GM04504 (cell line): ENCODE measurements around the gene AP1M2.
"Not testable (repeated sequence)": the region's sequence is repeated elsewhere in the genome, so short reads cannot be mapped to it uniquely, and the experiment has no call there.

Source experiments
- DNase-seq: peaks from one replicate; pipeline ENCODE4 v3.0.0-alpha.2; 2012; ENCODE audit warnings: low read depth

Gene AP1M2

GRCh38 chr19:10565028-10565566 is 22.0 kb downstream of the AP1M2 start:
- no peak for DNase-seq

GRCh38 chr19:10562609-10563008 is 24.5 kb downstream of the AP1M2 start:
- DNase-seq = no peak

- no peak for DNase-seq
These were observed 27.0 kb downstream of the AP1M2 start for GRCh38 chr19:10560154-10560553.

DNA sequence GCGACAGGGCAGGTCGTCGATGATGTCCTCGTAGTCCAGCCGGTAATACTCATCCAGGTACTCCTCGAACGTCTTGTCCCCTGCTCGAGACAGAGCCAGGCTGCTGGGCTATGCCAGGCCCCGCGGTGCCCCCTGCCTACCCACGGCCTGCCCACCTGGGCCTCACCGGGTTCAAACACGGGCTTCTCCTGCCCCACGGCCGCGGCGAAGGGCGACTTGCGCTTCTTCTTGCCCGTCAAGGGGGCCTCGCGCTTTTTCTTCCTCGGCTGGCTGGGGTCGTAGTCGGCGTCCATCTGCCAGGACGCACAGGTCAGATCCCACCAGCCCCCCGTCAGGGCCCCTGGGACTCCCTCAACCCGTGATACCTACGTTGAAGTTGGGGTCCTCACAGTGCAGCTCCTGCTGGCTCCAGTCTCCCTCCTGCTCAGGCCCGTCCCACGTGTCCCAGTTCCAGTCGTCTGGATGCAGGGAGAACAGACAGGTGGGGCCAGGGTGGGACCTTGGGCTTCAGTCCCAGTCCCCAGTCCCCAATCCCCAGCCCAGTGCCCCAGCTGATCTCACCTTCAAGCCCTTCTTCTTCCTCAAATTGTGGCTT is 29.4 kb downstream of the AP1M2 start:
- no peak for DNase-seq

GRCh38 chr19:10555610-10555973 is 31.5 kb downstream of the AP1M2 start:
- no peak for DNase-seq

DNA sequence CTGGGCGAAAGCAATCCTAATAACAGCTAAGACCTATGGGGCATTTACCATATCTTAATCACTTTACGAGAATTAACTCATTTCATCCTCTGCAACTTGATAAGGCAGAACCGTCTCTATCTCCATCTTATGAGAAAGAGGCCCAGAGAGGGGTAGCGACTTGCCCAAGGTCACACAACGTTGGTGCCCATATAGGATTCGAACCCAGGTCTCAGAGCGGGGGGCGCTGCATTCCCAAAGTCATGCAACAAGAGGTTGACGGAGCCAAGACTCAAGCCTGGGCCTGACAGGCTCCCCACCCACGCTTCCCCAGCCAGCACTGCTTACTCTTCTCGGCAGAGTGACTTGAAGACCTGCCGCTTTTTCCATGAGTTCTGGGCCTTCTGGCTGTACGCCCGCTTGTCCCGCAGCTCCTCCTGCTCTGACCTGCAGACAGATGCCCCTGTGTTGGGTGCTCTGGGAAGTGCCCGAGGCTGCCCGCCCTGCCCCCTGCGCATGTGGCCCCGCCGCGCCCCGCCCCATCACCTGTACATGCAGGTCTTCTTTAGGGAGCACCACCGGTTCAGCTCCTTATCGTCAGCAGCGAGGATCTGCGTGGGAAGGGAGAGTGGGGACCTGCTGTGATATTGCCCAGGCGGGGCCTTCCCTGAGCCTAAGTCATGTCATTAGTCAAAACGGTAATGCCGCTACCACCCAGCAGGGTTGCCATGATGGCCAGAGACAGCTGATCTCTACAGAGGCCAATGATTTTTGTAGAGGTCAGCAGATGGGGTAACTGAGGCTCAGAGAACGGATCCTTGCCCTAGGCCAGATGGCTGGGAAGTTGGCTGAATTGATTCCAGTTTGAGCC is 32.1 kb downstream of the AP1M2 start:
- DNase-seq = no peak

DNA sequence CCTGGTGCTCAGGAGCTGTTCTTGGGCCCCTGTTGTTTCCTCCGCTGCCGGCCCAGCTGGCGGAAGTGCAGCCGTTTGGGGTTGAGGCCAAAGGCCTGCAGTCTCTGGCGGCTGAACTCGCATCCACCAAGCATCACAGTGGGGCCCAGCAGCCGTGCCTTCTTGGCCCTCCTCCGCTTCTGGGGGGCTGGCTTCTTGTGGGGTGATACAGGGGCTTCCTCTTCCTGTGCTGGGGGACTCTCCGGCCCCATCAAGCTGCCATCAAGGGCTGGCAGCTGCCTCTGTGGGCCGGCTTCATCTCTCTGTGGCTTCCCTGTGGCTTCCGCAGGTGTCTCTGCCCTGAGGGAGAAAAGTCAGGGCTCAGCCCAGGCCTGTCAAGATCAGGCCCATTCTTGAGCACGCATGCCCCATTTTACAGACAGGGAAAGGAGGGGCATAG is 33.1 kb downstream of the AP1M2 start:
- no peak for DNase-seq

DNA sequence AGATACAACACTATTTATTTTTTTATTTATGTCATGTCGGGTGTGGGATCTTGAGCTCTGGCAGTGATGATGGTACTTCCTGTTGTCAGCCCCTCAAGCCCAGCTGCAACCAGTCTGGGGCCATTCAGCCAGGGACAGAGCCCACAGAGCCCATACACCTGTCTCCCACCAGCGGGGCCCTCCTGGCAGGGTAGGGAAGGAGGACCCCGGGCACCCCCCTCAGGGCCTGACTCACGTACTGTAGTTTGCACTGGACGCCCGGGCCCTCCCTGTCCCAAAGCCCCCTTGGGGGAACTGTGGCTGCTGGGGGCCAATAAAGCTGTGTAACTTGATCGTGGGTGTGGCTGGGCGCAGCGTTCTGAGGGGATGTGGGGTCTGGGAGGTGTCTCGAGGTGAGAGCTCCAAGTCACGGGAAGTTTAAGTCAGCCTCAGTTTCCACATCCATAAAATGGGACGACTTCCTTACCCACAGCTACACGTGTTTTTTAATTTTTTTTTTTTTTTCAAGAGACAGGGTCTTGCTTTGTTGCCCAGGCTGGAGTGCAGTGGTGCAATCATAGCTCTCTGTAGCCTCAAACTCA is 33.9 kb downstream of the AP1M2 start:
- DNase-seq = no peak

DNA sequence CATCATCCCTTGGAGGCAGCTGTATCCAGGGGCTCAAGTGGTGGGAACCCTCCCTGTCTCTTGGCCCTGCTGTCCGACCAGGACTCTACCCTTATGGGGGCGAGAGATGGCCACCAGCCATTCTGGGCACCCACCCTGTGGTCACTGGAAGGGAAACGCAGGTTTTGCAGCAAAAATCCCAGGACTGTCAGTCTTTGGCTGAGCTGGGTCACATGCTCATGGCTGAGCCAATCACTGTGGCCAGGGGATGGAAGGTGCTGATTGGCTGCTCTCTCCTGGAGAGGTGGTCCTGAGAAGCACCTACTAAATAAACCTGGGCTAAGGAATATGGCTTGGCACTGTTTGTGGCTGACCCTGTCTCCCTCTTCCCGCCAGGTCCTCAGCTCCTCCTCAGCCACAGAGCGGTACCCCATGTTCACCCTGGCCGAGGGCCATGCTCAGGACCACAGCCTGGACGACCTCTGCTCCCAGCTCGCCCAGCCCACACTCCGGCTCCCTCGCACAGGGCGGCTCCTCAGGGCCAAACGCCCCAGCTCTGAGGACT is 34.5 kb downstream of the AP1M2 start:
- DNase-seq = no peak

DNA sequence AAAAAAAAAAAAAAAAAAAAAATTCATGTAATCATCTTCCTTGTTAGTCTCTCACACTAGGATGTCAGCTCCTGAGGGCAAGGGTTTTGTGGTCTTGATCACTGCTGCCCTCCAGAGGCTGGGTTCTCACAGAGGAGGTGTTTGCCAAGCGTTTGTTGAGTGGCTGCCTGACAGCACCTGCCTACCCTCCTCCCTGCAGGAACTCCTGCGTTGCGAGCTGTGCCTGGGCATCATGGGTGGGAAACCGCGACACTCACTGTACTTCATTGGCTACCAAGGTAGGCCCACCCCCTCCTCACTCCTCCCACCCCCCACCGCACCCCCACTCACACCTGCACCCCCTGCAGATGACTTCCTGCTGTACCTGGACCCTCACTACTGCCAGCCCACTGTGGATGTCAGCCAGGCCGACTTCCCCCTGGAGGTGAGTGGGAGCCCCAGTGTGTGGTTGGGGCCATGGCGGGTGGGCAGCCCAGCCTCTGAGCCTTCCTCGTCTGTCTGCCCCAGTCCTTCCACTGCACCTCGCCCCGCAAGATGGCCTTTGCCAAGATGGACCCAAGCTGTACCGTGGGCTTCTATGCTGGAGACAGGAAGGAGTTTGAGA is 35.3 kb downstream of the AP1M2 start:
- no peak for DNase-seq

GRCh38 chr19:10551006-10551405 is 36.1 kb downstream of the AP1M2 start:
- DNase-seq = not testable (repeated sequence)

DNA sequence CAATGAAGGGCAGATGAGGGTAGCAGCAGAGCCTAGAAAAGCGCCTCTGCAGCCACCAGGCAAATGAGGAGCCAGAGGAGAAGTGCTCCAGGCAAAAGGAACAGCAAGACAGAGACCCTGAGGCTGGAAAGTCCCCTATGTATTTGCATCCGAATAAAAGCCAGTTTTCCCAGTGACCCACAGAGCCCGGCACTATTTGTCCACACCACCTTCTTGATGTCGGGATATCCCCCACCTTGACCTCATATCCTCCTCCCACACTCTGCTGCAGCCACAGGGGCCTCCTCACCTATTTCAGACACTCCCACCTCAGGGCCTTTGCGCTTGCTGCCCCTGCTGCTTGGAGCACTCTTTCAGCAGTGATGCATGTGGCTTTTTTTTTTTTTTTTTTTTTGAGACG is 36.8 kb downstream of the AP1M2 start:
- no peak for DNase-seq

- no peak for DNase-seq
These were observed 37.4 kb downstream of the AP1M2 start for GRCh38 chr19:10549733-10550132.

GRCh38 chr19:10548746-10549276 is 38.3 kb downstream of the AP1M2 start:
- DNase-seq = no peak

- DNase-seq = no peak
These were observed 40.3 kb downstream of the AP1M2 start for GRCh38 chr19:10546817-10547216.

GRCh38 chr19:10544753-10545251 is 42.3 kb downstream of the AP1M2 start:
- DNase-seq = no peak

- no peak for DNase-seq
These were observed 42.8 kb downstream of the AP1M2 start for GRCh38 chr19:10544242-10544752.

GRCh38 chr19:10543420-10544241 is 43.5 kb downstream of the AP1M2 start, which contains the start of gene ATG4D:
TSS of gene ATG4D (plus strand) at chr19:10543904. CDS start at chr19:10544091, 187 bp downstream.
- no peak for DNase-seq

GRCh38 chr19:10543059-10543419 is 44.1 kb downstream of the AP1M2 start:
- DNase-seq = no peak

DNA sequence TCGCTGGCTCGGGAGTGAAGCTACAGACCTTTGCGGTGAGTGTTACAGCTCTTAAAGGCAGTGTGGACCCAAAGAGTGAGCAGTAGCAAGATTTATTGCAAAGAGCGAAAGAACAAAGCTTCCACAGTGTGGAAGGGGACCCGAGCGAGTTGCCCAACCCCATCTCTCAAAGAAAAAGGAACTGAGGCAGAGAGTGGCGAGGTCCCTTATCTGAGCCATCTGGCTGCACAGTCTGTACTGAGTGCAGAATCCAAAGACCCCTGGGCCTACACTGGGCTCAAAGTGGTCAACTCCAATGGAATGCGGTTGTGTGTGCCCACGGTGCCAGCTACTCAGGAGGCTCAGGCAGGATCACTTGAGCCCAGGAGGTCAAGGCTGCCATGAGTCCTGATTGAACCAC is 48.1 kb downstream of the AP1M2 start:
- DNase-seq = not testable (repeated sequence)
